ENCODE measurements around the gene GARIN3.

GARIN3 gene

GRCh38 chr5:157182143-157182757 lies 16.2 kb upstream of the GARIN3 start:
- TF ChIP-seq CTCF (conservative IDR thresholded peaks at IDR 0.05) = no peak
- H3K27ac ChIP-seq = no peak overlapping the region

GRCh38 chr5:157180374-157181264 lies 14.6 kb upstream of the GARIN3 start, which contains the start of gene ITK:
Gene ITK, plus strand, starts transcription at chr5:157180840. Its CDS starts 138 bp downstream, at chr5:157180978.
- no peak for TF ChIP-seq CTCF (conservative IDR thresholded peaks at IDR 0.05)
- H3K27ac ChIP-seq = no peak within 1 kb of the TSS

- TF ChIP-seq CTCF (conservative IDR thresholded peaks at IDR 0.05) = no peak
- H3K27ac ChIP-seq = no peak overlapping the region
Measured at GRCh38 chr5:157178966-157179365, 12.9 kb upstream of the GARIN3 start.

GRCh38 chr5:157177953-157178352 lies 11.9 kb upstream of the GARIN3 start:
- H3K27ac ChIP-seq = no peak overlapping the region
- TF ChIP-seq CTCF (conservative IDR thresholded peaks at IDR 0.05) = no peak

GRCh38 chr5:157175071-157175612 lies 9.1 kb upstream of the GARIN3 start:
- H3K27ac ChIP-seq = no peak overlapping the region
- no peak for TF ChIP-seq CTCF (conservative IDR thresholded peaks at IDR 0.05)

- no peak for TF ChIP-seq CTCF (conservative IDR thresholded peaks at IDR 0.05)
Measured at GRCh38 chr5:157172403-157172802, 6.3 kb upstream of the GARIN3 start.

GRCh38 chr5:157168286-157168685 lies 2.2 kb upstream of the GARIN3 start:
- TF ChIP-seq CTCF (conservative IDR thresholded peaks at IDR 0.05) = no peak
- H3K27ac ChIP-seq = no peak overlapping the region

More at GRCh38 chr5:157172403-157172802, 6.3 kb upstream of the GARIN3 start:
- no peak overlapping the region for H3K27ac ChIP-seq

Data from VCaP (cell line).